GM12891 (cell line): ENCODE measurements around the gene CACNG7.

Experiments
- SPI1 ChIP-seq: IDR thresholded peaks from 2 replicates; pipeline ENCODE4 v1.6.1; 2011; ENCODE audit warnings: low read depth, low read length, control low read depth
- TAF1 ChIP-seq: IDR thresholded peaks from 2 replicates; pipeline ENCODE4 v1.6.1; 2011; ENCODE audit warnings: low read depth, low read length, control low read depth

GRCh38 chr19:53988981-53989380 is 79.9 kb downstream of the CACNG7 start:
- TF ChIP-seq SPI1 (no peak), TAF1 (no peak)
